Natural killer cell (primary cell): Measurements from ENCODE around the gene AHNAK2. TPM values are rescaled to one million over a fixed set of nuclear protein-coding genes. Genes with fewer than 3 reads are reported as not detected.

ENCODE experiments used
- ATAC-seq, 3 donors: fragments of 150-1000 bp in 2 of 3; fragments of 200-7000 bp in 1 of 3; cut with Tn5 transposase; 1 replicate in 1 of 3; 2 replicates in 2 of 3; pipeline ENCODE4 v1.10.0; 2021; ENCODE audit warnings: mild to moderate bottlenecking in 2 of 3, moderate library complexity in 2 of 3
- DNase-seq, 2 donors: peaks; one replicate each; pipeline versions ENCODE4 v3.0.0 to v3.0.0-alpha.2; 2013 to 2021; ENCODE audit warnings: mixed read lengths in 1 of 2
- H3K27ac ChIP-seq: one replicate; pipeline ENCODE4 v1.5.1; 2013; ENCODE audit warnings: mild to moderate bottlenecking, low read length
- H3K27me3 ChIP-seq: one replicate; pipeline ENCODE4 v1.6.1; 2013; ENCODE audit warnings: low read length; ENCODE audit not compliant: control insufficient read depth, insufficient read depth
- H3K36me3 ChIP-seq: one replicate; pipeline ENCODE4 v1.6.1; 2013; ENCODE audit warnings: low read length; ENCODE audit not compliant: control insufficient read depth, insufficient read depth
- H3K4me1 ChIP-seq: one replicate; pipeline ENCODE4 v1.6.1; 2013; ENCODE audit warnings: low read length; ENCODE audit not compliant: control insufficient read depth, insufficient read depth
- H3K4me3 ChIP-seq: one replicate; pipeline ENCODE4 v1.5.1; 2013; ENCODE audit warnings: low read length
- H3K9me3 ChIP-seq: one replicate; pipeline ENCODE4 v1.6.1; 2013; ENCODE audit warnings: low read length; ENCODE audit not compliant: control insufficient read depth, insufficient read depth
- H3K27ac Mint-ChIP-seq, 2 donors: one replicate each; pipeline ENCODE4 v1.8.0; 2022; ENCODE audit warnings: mild to moderate bottlenecking in 2 of 2, mixed read lengths in 2 of 2, moderate library complexity in 1 of 2
- H3K27me3 Mint-ChIP-seq, 2 donors: one replicate each; pipeline ENCODE4 v1.8.0; 2022; ENCODE audit warnings: low read depth in 2 of 2, mixed read lengths in 2 of 2
- H3K36me3 Mint-ChIP-seq: one replicate; pipeline ENCODE4 v1.8.0; 2022; ENCODE audit warnings: mixed read lengths
- H3K4me1 Mint-ChIP-seq, 2 donors: one replicate each; pipeline ENCODE4 v1.8.0; 2022; ENCODE audit warnings: mixed read lengths in 2 of 2
- H3K4me3 Mint-ChIP-seq: one replicate; pipeline ENCODE4 v1.8.0; 2022; ENCODE audit warnings: mild to moderate bottlenecking, moderate library complexity, mixed read lengths
- H3K9me3 Mint-ChIP-seq, 2 donors: one replicate each; pipeline ENCODE4 v1.8.0; 2022; ENCODE audit warnings: mixed read lengths in 2 of 2
- CTCF ChIP-seq: fragments of 200-600 bp; IDR thresholded peaks from one replicate; pipeline ENCODE4 v1.8.0; 2022; ENCODE audit warnings: antibody characterized with exemption
- WGBS: methylation state at CpG from one replicate; pipeline ENCODE4 v1.1.7; 2013; ENCODE audit warnings: missing lambda C conversion rate; ENCODE audit not compliant: insufficient coverage; 5-methylcytosine and 5-hydroxymethylcytosine counted together
- intact Hi-C: fragments of 100-400 bp; cut with micrococcal nuclease; formaldehyde crosslinking; loops from one replicate; pipeline ENCODE4 v1.14.2; 2022
- total RNA-seq, 4 donors: library from RNA; stranded (reverse); fragments of 120-200 nt in 1 of 4; gene quantifications; one replicate each; pipeline versions ENCODE4 v1.2.3 to v1.2.4, GENCODE V29; 2013 to 2022

Gene AHNAK2
- total RNA-seq, 3 donors from 2014 or later (not counting 1 experiment from before 2014, with no cell fraction given) = 0.05 TPM; not detected in 2

DNA sequence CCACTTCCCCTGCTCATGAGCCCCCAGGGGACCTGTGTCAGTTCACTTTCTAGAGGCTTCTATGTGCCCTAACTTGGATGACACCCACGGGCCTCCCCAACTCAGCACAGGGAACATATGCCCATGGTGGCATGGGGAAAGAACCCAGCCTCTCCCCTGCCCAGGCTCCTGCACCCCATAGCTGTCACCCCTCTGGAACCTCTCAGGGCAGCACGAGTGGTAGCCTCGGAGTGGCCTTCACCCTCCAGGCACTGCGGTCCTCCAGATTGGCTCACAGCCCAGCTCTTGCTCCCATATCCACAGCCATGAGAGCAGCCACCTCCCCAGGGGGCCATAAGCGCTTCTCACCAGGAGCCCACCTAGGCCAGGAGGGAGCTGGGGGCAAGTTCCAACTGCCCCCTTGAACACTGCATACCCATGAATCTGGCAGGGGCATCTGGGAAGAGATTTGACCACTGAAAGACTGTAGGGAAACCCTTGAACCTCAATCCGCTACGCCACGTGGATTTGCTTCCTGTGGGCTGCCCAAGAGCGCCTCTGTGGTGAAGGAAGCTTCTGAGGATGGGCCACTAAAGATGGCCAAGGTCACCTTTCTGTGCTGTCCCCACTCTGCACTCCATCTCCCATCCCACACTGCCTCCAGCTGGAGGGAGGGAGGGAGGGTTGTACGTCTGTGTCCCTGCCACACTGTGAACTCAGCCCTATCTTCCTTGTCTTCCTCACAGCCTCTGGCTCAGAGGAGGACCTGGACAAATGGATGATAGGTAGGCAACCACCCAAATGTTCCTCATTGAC lies 41.6 kb downstream of the AHNAK2 start:
- no peaks in the 10 kb centered on the region for H3K9me3 ChIP-seq
- no peak for ATAC-seq
- WGBS = 50% methylated on average over 9 of the region's 10 CpGs
- H3K4me3 Mint-ChIP-seq = no peak overlapping the region
- H3K9me3 Mint-ChIP-seq = no peaks in the 10 kb centered on the region
- H3K27ac ChIP-seq = no peak overlapping the region
- H3K4me3 ChIP-seq = no peak overlapping the region
- H3K4me1 ChIP-seq = peaks cover 12% of the 10 kb centered on the region
- intact Hi-C loops = no loop called here
- H3K27ac Mint-ChIP-seq = no peak overlapping the region
- peaks cover 0 to 5% of the 10 kb centered on the region in 2 donors for H3K4me1 Mint-ChIP-seq
- no peak for DNase-seq
- peaks cover 12 to 28% of the 10 kb centered on the region in 2 donors for H3K27me3 Mint-ChIP-seq
- H3K36me3 Mint-ChIP-seq = no peaks in the 10 kb centered on the region
- no peak for TF ChIP-seq CTCF
- no peaks in the 10 kb centered on the region for H3K36me3 ChIP-seq
- H3K27me3 ChIP-seq = peaks cover 5% of the 10 kb centered on the region

DNA sequence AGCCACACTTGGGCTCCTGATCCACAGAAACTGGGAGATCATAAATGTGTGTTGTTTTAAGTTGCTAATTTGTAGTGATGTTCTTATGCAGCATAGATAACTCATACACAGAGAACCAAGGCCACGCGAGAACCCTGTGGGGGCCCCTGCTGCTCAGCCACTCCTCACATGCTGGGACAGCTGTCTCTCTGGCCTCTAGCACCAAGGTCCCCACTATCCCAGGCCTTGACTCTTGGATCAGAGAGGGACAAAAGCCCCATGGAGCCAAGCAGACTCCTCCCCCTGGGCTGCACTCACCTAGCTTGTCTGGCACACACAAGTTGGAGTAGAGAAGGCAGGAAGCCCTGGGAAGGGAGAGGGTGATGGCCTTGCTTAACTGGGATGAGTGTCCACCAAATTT lies 42.2 kb downstream of the AHNAK2 start:
- TF ChIP-seq CTCF = no peak
- peaks cover 12 to 27% of the 10 kb centered on the region in 2 donors for H3K27me3 Mint-ChIP-seq
- H3K4me1 Mint-ChIP-seq = peaks cover 0 to 5% of the 10 kb centered on the region in 2 donors
- ATAC-seq = no peak
- intact Hi-C loops = no loop called here
- Histone ChIP-seq H3K4me3 (no peak overlapping the region), H3K27me3 (peaks cover 5% of the 10 kb centered on the region), H3K4me1 (peaks cover 12% of the 10 kb centered on the region), H3K27ac (no peak overlapping the region), H3K9me3 (no peaks in the 10 kb centered on the region), H3K36me3 (no peaks in the 10 kb centered on the region)
- H3K27ac Mint-ChIP-seq = no peak overlapping the region
- no peak overlapping the region for H3K4me3 Mint-ChIP-seq
- no peaks in the 10 kb centered on the region for H3K9me3 Mint-ChIP-seq
- DNase-seq = no peak
- 41% methylated on average over 2 of the region's 2 CpGs for WGBS
- no peaks in the 10 kb centered on the region for H3K36me3 Mint-ChIP-seq

DNA sequence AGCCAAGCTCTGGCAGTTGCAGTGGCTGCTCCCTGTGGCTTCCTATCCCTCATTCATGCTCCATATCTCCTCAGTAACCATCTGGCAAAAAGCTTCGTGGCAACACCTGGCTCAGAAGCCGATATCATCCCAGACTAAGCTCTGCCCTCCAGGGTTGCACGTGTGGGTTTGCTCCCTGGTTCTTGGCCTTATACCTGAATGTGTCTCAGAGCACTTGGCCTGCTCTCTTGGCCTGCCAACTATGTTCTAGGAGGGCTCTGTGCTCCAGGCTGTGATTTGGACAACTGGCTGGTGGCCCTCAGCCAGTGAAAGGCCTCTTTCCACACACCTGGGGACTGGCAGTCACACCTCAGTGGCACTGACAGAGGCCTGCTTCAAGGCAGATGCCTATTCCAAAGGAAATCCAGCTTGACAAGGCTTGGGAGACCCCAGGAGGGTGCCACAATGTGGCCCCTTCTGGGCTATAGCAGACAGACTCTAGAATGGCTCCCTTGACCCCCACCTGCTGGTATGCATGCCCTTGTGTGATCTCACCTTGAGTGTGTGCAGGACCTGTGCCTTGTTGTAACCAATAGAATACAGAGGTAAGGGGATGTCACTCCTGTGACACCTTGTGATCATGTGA lies 43.0 kb downstream of the AHNAK2 start:
- H3K36me3 ChIP-seq = no peaks in the 10 kb centered on the region
- DNase-seq = no peak
- Mint-ChIP-seq H3K36me3 (no peaks in the 10 kb centered on the region), H3K4me1 (peaks cover 0 to 5% of the 10 kb centered on the region in 2 donors), H3K9me3 (no peaks in the 10 kb centered on the region), H3K4me3 (peak overlapping the region; percentile 60), H3K27me3 (peaks cover 12 to 19% of the 10 kb centered on the region in 2 donors), H3K27ac (peak overlapping the region in 1 of 2 donors; percentile 2)
- intact Hi-C loops = no loop called here
- no peak for TF ChIP-seq CTCF
- H3K27ac ChIP-seq = no peak overlapping the region
- peaks cover 5% of the 10 kb centered on the region for H3K27me3 ChIP-seq
- no peaks in the 10 kb centered on the region for H3K9me3 ChIP-seq
- no peak for ATAC-seq
- H3K4me1 ChIP-seq = peaks cover 12% of the 10 kb centered on the region
- WGBS = 87% methylated on average over 3 of the region's 3 CpGs
- H3K4me3 ChIP-seq = no peak overlapping the region
